NCI-H1694 (cell line): Measurements from ENCODE around the gene FMO4.
"Not testable (repeated sequence)": the region's sequence is repeated elsewhere in the genome, so short reads cannot be mapped to it uniquely, and the experiment has no call there.

Source experiments
- DNase-seq: peaks from one replicate; lab custom pipeline; 2025; lab: John Stamatoyannopoulos, UW

FMO4 gene

DNA sequence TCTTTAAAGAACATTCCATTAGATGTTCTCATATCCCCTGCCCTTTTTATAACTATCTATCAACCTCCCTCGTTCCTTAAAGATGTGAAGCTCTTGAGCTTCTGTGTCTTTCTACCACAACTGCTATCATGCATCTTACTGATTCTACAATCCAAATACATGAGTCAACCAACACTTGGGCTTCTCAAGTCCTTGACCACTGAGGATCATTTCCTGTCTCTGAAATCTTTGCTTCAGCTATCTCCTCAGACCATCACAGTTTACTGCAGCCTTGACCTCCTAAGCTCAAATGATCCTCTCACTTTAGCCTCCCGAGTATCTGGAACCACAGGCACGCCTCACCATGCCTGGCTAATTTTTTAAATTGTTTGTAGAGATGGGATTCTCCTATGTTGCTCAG is 75.2 kb downstream of the FMO4 start:
- no peak for DNase-seq

DNA sequence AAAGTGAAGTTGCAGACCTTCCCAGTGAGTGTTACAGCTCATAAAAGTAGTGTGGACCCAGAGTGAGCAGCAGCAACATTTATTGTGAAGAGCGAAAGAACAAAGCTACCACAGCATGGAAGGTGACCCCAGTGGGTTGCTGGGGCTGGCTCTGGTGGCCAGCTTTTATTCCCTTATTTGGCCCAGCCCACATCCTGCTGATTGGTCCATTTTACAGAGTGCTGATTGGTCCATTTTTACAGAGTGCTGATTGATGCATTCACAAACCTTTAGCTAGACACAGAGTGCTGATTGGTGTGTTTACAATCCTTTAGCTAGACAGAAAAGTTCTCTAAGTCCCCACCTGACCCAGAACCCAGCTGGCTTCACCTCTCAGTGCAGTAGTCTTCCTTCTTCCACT is 76.8 kb downstream of the FMO4 start:
- DNase-seq: not testable (repeated sequence)
